Right lobe of liver (tissue), 4 donors: ENCODE measurements around the gene BUD13.

Experiments used
- POLR2A ChIP-seq: fragments of 450-650 bp; IDR thresholded peaks from one replicate; pipeline ENCODE4 v1.6.1; 2017; ENCODE audit warnings: antibody characterized with exemption, mild to moderate bottlenecking
- TF ChIP-seq, protein P1 (sequence below), 4 donors: fragments of 200-600 bp in 3 of 4; fragments of 450-650 bp in 1 of 4; IDR thresholded peaks; one replicate each; pipeline versions ENCODE4 v1.5.1 to v1.8.0; 2016 to 2022; ENCODE audit warnings: antibody characterized with exemption in 4 of 4, mild to moderate bottlenecking in 2 of 4
- donor health status: DM: no; HTN: no; CAD: no.
- donor health status: DM: no; HTN: no; CAD: no.
- donor health status: DM: no; HTN: yes; CAD: no.

DNA sequence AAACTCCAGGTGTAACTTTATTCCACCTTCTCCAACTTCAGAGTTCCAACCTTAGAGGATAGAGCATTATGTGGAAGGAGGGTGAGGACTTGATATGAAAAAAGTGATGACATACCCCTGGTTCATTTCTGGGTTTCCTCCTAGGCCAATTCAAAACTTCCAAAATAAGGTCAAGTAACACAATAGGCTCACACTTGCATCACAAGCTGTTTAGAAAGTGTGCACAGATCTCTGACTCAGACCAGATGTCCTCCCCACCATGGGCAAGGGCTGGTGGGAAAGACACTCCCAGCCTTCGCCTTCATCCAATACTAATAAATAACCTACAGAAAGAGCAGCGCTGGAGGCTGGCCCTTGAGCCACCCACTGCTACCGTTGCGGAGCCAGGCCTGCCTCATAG lies 5.8 kb upstream of the BUD13 start:
- TF ChIP-seq, protein P1, sequence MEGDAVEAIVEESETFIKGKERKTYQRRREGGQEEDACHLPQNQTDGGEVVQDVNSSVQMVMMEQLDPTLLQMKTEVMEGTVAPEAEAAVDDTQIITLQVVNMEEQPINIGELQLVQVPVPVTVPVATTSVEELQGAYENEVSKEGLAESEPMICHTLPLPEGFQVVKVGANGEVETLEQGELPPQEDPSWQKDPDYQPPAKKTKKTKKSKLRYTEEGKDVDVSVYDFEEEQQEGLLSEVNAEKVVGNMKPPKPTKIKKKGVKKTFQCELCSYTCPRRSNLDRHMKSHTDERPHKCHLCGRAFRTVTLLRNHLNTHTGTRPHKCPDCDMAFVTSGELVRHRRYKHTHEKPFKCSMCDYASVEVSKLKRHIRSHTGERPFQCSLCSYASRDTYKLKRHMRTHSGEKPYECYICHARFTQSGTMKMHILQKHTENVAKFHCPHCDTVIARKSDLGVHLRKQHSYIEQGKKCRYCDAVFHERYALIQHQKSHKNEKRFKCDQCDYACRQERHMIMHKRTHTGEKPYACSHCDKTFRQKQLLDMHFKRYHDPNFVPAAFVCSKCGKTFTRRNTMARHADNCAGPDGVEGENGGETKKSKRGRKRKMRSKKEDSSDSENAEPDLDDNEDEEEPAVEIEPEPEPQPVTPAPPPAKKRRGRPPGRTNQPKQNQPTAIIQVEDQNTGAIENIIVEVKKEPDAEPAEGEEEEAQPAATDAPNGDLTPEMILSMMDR (IDR thresholded peaks at IDR 0.05), result no peak
- TF ChIP-seq POLR2A, result no peak
